ENCODE data around the gene KCNQ1OT1. TPM values are rescaled to one million over a fixed set of nuclear protein-coding genes. Genes with fewer than 3 reads are reported as not detected.

Gene KCNQ1OT1
- total RNA-seq, 2 donors from 2014 or later, result 2.3 to 3.3 TPM

GRCh38 chr11:2589538-2589934, 110.3 kb downstream of the KCNQ1OT1 start:
- no peaks in the 10 kb centered on the region for H3K4me1 ChIP-seq (ENCODE audit: control insufficient read depth in 1 of 2, low read depth in 2 of 2)
- H3K4me3 ChIP-seq, result no peak overlapping the region
- DNase-seq (ENCODE audit: low spot score) (no peak), ATAC-seq (ENCODE audit: insufficient number of reproducible peaks, low FRiP score, low read depth) (no peak)
- H3K9me3 ChIP-seq, result no peaks in the 10 kb centered on the region
- H3K27me3 ChIP-seq (replicated peaks; ENCODE audit: insufficient read depth), result no peaks in the 10 kb centered on the region
- H3K27ac ChIP-seq, result no peak overlapping the region
- TF ChIP-seq CTCF (IDR thresholded peaks at IDR 0.05), result no peak
- no peaks in the 10 kb centered on the region for H3K36me3 ChIP-seq

DNA sequence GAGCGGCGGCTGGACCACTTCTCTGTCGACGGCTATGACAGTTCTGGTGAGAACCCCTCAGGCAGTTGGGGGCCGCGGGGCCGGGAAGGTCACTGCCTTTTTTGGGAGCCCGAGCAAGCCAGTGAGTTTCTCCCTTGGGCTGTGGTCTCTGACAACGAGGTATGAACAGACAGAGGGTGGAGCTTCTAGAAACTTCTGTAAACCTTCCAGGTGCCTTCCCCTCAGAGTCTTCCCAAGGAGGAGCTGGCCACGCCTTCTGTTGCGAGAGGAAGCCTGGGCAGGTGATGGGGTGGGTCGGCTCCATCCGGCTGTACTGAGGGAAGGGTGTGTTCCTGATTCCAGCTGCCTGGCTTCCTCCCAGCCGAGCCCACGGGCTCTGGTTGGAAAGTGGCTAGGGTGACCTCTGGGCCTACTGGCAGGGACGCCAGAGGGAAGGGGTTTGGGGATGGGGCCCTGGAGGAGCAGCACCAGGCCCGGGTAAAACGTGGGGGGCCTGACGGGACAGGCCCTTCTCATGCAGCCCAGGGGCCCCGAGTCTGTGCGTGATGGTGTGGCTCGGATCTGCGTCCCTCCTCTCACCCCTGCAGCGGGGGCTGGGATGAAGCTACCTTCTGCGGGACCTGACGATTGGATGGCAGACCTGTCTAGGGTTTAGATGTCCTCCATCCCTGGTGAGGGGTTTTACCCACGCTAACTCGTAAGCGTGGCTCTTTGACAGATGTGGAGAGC, 110.8 kb downstream of the KCNQ1OT1 start:
- Histone ChIP-seq H3K36me3 (no peaks in the 10 kb centered on the region), H3K4me3 (no peak overlapping the region), H3K27me3 (replicated peaks; ENCODE audit: insufficient read depth) (no peaks in the 10 kb centered on the region), H3K27ac (no peak overlapping the region), H3K9me3 (no peaks in the 10 kb centered on the region), H3K4me1 (ENCODE audit: control insufficient read depth in 1 of 2, low read depth in 2 of 2) (no peaks in the 10 kb centered on the region)
- DNase-seq (ENCODE audit: low spot score) (no peak), ATAC-seq (ENCODE audit: insufficient number of reproducible peaks, low FRiP score, low read depth) (no peak)
- TF ChIP-seq CTCF (IDR thresholded peaks at IDR 0.05), result no peak

DNA sequence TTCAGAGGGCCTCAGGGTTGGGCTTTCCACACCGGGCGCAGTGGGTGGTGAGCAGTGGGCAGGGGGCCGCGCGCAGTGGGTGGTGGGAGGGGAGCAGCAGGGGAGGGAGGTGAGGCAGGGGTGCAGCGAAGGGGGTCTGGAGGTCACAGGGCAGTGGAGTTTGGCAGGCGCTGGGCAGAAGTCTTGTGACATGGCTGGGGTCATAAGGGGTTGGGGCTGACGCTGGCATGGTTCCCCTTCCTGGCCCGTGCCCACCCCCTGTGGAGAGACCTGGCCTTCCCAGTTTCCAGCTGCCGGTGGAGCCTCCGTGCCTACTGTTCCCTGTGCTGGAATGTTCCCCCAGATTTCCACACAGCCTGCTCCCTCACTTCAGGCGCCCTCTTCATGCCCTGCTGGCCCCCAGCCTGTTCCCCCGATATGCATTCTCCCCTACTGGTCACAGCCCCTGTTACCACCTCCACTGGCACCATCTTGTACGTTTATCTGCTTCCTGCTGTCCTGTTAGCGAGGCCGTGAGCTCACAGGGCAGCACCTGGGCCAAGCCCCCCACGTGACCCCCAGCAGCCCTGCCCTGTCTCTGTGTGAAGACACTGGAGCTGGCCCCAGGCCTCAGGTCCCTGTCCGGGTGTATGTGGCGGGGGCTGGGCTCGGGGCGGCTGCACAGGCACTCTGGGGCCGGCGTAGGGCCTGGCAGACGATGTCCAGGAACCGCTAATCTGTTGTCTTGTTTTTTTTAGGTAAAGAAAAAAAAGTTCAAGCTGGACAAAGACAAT, 111.6 kb downstream of the KCNQ1OT1 start:
- Histone ChIP-seq H3K27me3 (replicated peaks; ENCODE audit: insufficient read depth) (no peaks in the 10 kb centered on the region), H3K4me3 (no peak overlapping the region), H3K27ac (no peak overlapping the region), H3K9me3 (no peaks in the 10 kb centered on the region), H3K36me3 (no peaks in the 10 kb centered on the region), H3K4me1 (ENCODE audit: control insufficient read depth in 1 of 2, low read depth in 2 of 2) (no peaks in the 10 kb centered on the region)
- DNase-seq (ENCODE audit: low spot score) (no peak), ATAC-seq (ENCODE audit: insufficient number of reproducible peaks, low FRiP score, low read depth) (no peak)
- TF ChIP-seq CTCF (IDR thresholded peaks at IDR 0.05), result no peak

DNA sequence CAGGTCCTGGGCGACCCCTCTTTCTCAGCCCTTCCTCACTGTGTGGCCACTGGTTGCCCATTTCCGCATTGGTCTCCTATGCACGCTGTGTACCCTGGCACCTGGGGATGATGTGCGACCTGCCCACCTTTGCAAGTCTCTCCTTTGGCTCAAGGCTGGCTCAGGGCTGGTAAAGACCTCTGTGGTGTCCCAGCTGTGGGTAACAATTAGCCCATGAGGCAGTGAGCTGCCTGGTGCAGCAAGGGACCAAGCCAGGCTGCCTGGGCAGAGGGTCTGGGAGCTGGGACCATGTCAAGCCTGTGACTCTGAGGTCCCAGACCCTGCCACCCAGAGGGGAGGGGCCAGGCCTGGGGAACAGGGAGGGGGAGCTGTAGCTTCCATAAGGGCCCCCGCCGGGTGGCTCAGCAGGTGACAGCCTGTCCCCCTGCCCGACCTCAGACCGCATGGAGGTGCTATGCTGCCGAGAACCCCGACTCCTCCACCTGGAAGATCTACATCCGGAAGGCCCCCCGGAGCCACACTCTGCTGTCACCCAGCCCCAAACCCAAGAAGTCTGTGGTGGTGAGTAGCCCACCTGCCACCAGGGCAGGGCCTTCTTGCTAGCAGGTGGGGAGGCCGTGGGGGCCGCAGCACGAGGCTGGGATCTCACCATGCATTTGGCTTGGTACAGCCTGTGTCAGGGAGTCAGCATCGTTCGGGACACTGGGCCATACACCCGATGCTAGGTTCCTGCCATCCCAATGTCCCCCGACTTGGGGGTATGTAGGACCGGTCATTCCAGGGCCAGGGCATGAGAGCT, 112.5 kb downstream of the KCNQ1OT1 start:
- no peak for TF ChIP-seq CTCF (IDR thresholded peaks at IDR 0.05)
- Histone ChIP-seq H3K4me1 (ENCODE audit: control insufficient read depth in 1 of 2, low read depth in 2 of 2) (no peaks in the 10 kb centered on the region), H3K27me3 (replicated peaks; ENCODE audit: insufficient read depth) (no peaks in the 10 kb centered on the region), H3K27ac (no peak overlapping the region), H3K4me3 (no peak overlapping the region), H3K36me3 (no peaks in the 10 kb centered on the region), H3K9me3 (no peaks in the 10 kb centered on the region)
- DNase-seq (ENCODE audit: low spot score) (no peak), ATAC-seq (ENCODE audit: insufficient number of reproducible peaks, low FRiP score, low read depth) (no peak)

GRCh38 chr11:2586793-2587131, 113.0 kb downstream of the KCNQ1OT1 start:
- no peak for DNase-seq (ENCODE audit: low spot score)

More at GRCh38 chr11:2586793-2587131, 113.0 kb downstream of the KCNQ1OT1 start:
- Histone ChIP-seq H3K36me3 (no peaks in the 10 kb centered on the region), H3K4me1 (ENCODE audit: control insufficient read depth in 1 of 2, low read depth in 2 of 2) (no peaks in the 10 kb centered on the region), H3K27me3 (replicated peaks; ENCODE audit: insufficient read depth) (no peaks in the 10 kb centered on the region), H3K4me3 (no peak overlapping the region), H3K27ac (no peak overlapping the region), H3K9me3 (no peaks in the 10 kb centered on the region)
- ATAC-seq (ENCODE audit: insufficient number of reproducible peaks, low FRiP score, low read depth), result no peak
- no peak for TF ChIP-seq CTCF (IDR thresholded peaks at IDR 0.05)

Data from thoracic aorta (tissue), 2 donors.